ENCODE results near the gene PPP6R3.
A peak's percentile ranks its signal among the peaks of the same experiment; 100 is the strongest.

PPP6R3 gene

DNA sequence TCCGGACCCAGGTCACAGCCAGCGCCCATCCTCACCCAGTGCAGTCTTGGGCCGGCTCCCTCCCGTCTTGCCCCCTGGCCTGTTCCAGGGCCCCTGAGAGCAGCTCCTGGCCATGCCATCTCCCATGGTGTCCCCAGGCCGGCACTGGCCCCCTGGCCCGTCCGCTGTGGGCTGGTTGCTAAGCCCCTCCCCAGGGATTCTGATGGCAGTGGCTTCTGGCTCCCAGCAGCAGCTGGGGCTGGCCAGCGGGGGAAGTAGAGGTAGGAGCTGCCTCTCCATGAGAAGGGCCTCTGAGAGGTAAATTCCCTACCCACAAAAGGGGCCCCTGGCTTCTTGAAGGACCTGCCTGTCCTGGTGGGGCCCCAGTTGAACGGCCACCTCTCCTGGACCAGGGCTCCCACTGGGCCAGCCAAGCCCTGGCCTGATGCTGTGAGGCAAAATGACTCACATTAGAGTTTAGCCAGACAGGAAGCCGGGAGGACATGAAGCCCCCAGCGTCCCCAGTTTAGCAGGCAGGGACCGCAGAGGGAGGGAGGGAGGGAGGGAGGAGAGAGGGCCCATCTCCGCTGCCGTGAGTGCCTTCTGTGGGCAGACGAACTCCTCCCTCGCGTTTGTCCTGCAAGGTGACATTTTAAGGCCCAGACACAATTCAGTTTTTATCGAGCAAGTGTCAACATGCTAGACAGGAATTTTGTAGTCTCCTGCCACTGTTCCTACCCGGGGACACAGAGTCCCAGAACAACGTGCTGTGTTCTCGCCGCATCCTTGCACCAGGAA is 190.8 kb downstream of the PPP6R3 start:
- DNase-seq = no peak

DNA sequence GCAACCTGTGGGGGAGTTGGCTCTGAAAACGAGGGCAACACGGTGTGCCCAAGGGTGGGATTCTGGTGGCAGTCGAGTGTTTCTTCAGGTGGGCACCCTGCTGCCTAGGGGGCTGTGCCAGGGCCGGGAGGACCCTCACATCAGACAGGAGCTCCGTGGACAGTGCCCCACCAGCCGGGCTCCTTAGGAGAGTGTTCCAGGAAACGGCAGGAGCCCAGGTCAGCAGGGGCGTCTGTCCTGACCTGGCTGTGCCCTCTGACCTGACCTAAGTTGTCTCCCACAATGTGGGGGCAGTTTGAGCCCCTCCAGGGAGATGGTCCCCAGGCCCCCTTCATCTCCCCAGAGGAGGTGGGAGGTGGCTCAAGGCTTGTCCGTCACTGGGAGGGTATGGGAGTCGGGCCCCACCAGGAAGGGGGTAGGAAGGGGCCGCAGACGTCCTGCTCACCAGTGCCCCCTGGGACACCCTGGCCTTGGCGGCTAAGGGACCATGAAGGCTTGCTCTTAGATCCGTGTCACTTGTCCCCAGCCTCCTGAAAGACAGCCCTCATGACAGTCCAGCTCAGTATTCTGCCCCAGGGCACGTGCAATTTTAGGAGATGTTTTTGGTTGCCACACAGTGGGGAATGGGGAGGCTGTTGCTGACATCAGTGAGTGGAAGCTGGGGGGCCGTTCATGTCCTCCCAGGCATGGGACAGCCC is 191.6 kb downstream of the PPP6R3 start:
- DNase-seq = no peak

DNA sequence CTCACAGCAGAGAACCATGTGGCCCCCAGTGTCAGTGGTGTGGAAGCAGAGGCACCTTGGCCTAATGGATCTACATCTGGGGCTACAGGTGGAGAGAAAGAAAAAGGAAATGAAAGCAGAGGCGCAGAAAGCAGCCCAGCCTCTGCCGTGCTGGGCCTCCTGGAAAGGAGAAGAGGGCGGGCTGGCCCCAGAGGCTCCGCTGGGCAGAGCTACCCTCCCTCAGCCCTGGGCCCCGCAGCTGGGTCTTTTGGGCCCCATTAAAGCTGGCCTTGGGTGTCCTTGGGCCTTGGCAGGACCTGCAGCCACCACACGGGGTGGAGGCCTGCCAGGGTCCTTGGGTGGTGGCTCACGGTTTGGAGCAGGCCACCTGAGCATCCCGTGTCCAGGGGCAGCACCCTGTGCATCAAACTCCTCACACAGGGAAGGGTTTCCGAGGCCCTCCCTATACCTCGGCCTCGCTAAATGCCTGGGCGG is 192.2 kb downstream of the PPP6R3 start:
- no peak for DNase-seq

DNA sequence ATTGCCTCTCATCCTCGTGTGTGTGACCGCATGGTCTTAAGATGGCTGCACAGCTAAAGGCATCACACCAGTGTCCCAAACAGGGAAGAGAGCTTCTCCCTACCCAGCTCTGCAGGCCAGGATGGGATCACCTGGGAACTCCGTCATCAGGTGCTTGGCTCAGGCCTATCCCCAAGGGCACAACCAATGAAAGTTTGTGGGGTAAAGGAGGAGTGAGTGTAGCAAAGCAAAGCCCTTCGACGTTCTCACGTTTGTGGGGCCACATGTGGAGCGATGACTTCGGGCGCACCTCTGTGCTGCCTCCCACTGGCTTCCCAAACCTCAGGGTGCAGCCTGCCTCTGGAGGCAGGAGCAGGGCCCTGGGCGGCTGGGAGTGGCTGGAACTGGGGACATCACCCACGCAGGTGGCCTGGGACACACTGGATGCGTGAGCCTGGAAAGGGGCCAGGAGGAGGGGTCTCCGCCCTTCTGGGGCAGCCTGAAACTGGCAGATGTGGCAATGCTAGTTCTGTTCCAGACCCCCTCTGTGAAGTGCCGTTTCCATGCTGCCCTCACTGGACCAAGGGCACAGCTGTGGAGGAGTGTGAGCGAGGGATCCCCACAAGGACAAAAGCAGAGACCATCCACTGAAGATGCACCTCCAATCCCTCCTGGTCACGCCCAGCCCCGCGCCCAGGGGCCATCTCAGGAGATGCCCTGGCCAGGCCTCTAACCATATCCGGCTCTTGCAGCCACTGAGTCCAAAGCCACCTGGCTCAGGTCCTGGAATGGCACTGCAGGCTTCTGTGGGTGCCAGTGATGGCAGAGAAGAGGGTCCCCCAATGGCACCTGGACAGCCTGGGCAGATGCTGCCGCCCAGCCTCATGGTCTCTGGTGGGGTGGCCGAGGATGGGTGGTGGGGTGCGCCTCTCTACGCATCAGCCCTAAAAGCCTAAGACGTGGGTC is 193.2 kb downstream of the PPP6R3 start:
- DNase-seq = no peak

DNA sequence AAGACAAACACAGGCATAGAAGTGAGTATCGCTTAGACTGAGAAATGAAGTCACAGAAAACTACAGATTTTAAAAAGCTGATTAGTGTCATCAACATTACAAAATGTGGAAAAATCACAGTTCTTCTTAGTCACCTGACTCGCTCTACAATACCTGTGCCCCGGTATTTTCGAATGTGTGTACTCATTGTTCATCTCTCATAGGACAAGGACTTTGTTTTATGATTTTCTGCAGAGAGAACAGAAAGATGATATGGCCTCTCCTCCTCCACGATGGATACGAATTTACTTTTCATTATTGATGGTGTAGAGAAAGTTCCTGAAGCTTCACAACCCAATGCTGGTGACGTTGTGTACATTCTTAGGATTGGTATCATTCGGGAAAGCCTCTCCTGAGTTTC is 194.4 kb downstream of the PPP6R3 start:
- no peak for DNase-seq

- DNase-seq = no peak
These were observed 194.9 kb downstream of the PPP6R3 start for GRCh38 chr11:68655406-68655805.

- DNase-seq = no peak
These were observed 195.3 kb downstream of the PPP6R3 start for GRCh38 chr11:68655806-68656205.

- no peak for DNase-seq
These were observed 196.6 kb downstream of the PPP6R3 start for GRCh38 chr11:68657021-68657780.

- no peak for DNase-seq
These were observed 197.5 kb downstream of the PPP6R3 start for GRCh38 chr11:68658097-68658496.

DNA sequence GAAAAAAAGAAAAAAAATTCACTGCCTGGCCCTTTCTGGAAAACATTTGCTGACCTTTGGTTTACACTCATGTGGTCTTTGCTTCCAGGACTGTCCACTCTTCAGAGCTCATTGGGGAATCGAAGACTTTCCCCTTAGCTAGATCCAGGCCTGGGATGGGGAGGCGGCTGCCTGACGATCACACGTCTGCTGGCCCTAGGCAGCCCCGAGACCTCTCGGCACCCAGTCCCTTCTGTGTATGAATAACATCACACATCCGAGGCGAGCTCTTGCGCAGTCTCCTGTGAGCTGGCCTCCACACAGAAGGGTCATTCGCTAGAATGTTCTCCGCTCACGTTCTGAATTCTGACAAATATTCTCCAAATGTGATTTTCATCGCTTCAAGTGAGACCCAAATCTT is 198.1 kb downstream of the PPP6R3 start:
- DNase-seq = no peak

DNA sequence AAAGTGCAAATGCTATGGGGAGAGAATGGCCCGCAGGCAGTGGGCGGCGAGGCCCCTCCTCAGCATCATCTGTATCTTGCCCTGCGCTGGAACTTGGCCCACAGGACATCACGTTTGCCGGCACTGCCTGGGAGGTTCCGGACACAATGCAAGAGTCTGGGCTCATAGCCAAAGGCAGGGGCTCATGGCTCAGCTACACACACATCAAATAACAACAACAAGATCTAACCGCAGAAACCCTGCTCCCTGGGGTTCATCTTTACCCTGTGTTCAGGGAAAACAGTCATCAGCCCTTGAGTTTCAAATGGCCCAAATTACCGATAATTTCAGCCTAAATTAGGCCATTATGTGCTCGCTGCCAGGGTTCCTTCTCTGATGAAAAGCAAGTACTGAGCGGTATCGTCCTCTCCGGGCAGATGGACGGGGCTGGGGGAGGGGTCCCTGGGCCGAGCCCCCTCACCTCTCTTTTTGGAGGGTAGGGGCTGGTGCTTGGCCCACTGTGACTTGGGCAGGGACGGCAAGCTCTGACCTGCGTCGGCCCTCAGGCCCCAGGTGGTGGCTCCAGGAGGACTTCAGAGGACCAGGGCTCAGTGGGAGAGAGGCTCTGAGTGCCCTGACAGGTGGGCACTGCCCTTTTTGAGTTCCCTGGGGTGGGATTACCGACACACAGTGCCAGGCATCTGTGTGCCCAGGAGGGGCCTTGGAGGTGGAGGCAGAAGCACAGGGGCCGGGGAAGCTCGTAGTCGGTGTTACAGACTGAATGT is 198.8 kb downstream of the PPP6R3 start:
- DNase-seq = peak; percentile 20

DNA sequence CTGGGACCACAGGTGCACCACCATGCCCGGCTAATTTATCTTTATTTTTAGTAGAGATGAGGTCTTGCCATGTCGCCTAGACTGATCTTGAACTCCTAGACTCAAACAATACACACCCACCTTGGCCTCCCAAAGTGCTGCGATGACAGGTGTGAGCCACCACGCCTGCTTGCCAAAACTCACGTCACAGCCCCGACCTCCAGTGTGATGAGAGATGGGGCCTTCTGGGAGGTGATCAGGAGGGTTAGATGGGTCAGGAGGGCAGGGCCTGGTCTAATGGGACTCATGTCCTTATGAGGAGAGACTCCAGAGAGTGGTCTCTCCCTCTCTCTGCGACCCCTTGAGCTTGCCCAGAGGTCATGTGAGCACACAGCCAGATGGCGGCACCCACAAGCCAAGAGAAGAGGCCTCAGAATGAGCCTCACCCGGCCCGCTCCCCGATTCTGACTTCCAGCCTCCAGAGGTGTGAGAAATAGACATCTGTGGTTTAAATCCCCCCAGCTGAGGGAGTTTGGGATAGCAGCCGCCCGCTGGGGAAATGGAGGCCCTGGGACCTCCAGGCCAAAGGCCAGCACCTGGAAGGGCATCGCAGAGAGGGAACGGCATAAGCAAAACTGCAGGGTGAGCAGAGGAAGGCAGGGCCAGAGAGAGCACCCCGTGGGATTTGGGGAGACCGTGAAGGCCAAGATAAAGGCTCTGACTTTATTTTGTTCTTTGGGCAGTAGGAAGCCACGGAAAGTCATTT is 199.7 kb downstream of the PPP6R3 start:
- no peak for DNase-seq

- DNase-seq = no peak
These were observed 200.5 kb downstream of the PPP6R3 start for GRCh38 chr11:68661014-68661413.

GRCh38 chr11:68661697-68662603 is 201.4 kb downstream of the PPP6R3 start:
- DNase-seq = no peak

GRCh38 chr11:68663482-68664010 is 203.0 kb downstream of the PPP6R3 start:
- no peak for DNase-seq

DNA sequence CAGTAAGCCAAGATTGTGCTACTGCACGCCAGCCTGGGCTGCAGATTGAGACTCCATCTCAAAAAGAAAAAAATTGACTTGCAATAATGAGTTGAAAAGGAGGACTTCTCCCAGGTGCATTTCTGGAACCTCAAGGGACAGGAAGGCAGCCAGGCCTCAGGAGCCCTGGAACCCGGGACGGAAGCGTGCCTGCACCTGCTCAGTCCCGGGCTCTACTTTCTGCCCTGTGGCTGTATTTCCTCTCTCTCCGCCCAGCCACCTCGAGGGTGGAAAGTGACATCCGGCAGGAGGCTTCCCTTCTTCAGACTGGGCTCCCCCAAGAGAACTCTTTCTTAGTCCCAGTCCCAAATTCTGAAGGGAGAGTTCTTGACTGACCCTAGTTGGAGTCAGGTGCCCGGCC is 203.6 kb downstream of the PPP6R3 start:
- no peak for DNase-seq

DNA sequence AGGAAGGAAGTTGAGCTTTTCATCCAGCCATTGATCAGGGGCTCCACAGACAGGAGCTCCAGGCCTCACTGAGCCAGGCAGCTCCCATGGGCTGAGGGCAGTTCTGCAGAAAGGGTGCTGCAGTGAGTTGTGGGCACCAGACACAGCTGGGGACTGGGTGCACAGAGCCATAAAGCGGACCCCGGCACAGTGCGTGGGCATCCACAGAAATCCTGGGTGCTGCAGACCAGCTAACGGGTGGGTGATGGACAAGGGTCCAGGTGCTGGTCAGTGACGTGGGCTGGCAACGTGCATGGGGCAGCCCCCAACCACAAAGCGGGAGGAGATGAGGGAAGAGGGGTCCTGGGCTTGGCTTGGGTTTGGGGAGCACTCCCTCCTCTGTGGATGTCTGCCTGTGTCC is 204.4 kb downstream of the PPP6R3 start:
- no peak for DNase-seq
